Measurements from ENCODE around the gene RIPK4. TPM values are rescaled to one million over a fixed set of nuclear protein-coding genes. Genes with fewer than 3 reads are reported as not detected.

RIPK4 gene
- total RNA-seq, 3 donors from 2014 or later (not counting 1 experiment from before 2014, with no cell fraction given), result 0.09 TPM; not detected in 2

DNA sequence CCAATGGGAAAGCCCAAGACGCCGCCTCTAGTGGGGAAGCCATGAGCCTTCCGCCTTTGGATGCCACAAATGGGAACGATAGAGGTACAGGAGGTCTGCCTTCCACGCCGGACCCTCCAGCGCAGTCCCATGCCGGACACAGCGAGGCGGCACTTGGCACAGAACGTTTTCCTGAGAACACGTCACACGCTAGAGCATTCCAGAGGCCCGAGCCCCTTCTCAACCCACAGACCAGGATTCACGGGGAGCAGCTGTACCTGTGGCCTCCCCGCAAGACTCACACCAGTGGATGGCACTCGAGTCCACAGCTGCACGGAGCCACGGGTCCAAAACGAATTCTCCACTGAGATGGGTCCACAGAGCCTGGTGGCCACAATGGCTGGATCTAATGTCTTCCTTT is 31.5 kb upstream of the RIPK4 start:
- Histone ChIP-seq H3K4me3 (ENCODE audit: low read length) (no peak overlapping the region), H3K27me3 (ENCODE audit: control insufficient read depth, insufficient read depth, low read length) (no peaks in the 10 kb centered on the region), H3K4me1 (ENCODE audit: control insufficient read depth, insufficient read depth, low read length) (no peaks in the 10 kb centered on the region), H3K36me3 (ENCODE audit: control insufficient read depth, insufficient read depth, low read length) (peaks cover 30% of the 10 kb centered on the region), H3K27ac (ENCODE audit: low read length) (no peak overlapping the region), H3K9me3 (ENCODE audit: control insufficient read depth, insufficient read depth, low read length) (no peaks in the 10 kb centered on the region)
- Mint-ChIP-seq H3K27ac (no peak overlapping the region), H3K4me3 (no peak overlapping the region), H3K36me3 (peaks cover 15% of the 10 kb centered on the region), H3K27me3 (ENCODE audit: low read depth in 2 of 2) (peaks cover 5 to 8% of the 10 kb centered on the region in 2 donors), H3K4me1 (no peaks in the 10 kb centered on the region), H3K9me3 (peaks cover 2 to 3% of the 10 kb centered on the region in 2 donors)
- no peak for ATAC-seq
- no peak for DNase-seq
- TF ChIP-seq, protein P1, sequence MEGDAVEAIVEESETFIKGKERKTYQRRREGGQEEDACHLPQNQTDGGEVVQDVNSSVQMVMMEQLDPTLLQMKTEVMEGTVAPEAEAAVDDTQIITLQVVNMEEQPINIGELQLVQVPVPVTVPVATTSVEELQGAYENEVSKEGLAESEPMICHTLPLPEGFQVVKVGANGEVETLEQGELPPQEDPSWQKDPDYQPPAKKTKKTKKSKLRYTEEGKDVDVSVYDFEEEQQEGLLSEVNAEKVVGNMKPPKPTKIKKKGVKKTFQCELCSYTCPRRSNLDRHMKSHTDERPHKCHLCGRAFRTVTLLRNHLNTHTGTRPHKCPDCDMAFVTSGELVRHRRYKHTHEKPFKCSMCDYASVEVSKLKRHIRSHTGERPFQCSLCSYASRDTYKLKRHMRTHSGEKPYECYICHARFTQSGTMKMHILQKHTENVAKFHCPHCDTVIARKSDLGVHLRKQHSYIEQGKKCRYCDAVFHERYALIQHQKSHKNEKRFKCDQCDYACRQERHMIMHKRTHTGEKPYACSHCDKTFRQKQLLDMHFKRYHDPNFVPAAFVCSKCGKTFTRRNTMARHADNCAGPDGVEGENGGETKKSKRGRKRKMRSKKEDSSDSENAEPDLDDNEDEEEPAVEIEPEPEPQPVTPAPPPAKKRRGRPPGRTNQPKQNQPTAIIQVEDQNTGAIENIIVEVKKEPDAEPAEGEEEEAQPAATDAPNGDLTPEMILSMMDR (IDR thresholded peaks at IDR 0.05), result no peak
- 94% methylated on average over 20 of the region's 20 CpGs for WGBS (ENCODE audit: insufficient coverage)
- intact Hi-C loops (cut with micrococcal nuclease), result no loop called here

DNA sequence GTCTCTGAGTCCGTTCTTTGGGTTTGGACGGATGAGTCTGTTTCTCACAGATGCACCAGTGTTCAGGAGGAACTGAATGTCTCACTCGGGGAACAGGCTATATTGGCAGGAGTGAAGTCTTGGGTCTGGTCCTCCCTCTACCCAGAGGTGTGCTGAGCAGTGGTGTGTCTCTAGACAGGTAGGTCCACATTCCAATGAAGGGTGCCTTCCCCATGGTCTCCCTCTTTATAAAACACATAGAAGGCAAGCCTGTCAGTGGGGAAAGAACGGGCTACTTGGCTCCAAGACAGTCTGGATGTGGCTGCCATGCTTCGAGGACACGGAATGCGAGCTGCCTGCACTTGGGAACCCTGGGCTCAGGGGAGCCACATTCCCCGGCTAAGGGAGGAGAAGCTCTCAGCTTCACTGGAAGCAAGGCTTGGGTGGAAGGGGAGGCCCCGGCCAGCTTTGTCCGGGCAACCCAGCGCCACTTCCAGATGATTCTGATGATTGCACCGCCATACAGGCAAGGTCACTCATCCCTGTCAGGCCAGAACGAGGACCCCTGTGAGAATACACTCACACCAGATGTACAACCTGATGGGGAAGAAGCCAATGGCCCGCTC is 29.7 kb upstream of the RIPK4 start:
- Histone ChIP-seq H3K4me3 (ENCODE audit: low read length) (no peak overlapping the region), H3K9me3 (ENCODE audit: control insufficient read depth, insufficient read depth, low read length) (no peaks in the 10 kb centered on the region), H3K27me3 (ENCODE audit: control insufficient read depth, insufficient read depth, low read length) (no peaks in the 10 kb centered on the region), H3K4me1 (ENCODE audit: control insufficient read depth, insufficient read depth, low read length) (no peaks in the 10 kb centered on the region), H3K27ac (ENCODE audit: low read length) (no peak overlapping the region), H3K36me3 (ENCODE audit: control insufficient read depth, insufficient read depth, low read length) (peaks cover 22% of the 10 kb centered on the region)
- WGBS (ENCODE audit: insufficient coverage), result 92% methylated on average over 14 of the region's 14 CpGs
- no peak for ATAC-seq
- no peak overlapping the region for H3K27ac Mint-ChIP-seq
- DNase-seq, result no peak
- H3K4me1 Mint-ChIP-seq, result no peaks in the 10 kb centered on the region
- no peak overlapping the region for H3K4me3 Mint-ChIP-seq
- peaks cover 10 to 11% of the 10 kb centered on the region in 2 donors for H3K27me3 Mint-ChIP-seq (ENCODE audit: low read depth in 2 of 2)
- peaks cover 10% of the 10 kb centered on the region for H3K36me3 Mint-ChIP-seq
- H3K9me3 Mint-ChIP-seq, result peaks cover 3 to 6% of the 10 kb centered on the region in 2 donors
- TF ChIP-seq, protein P1 (IDR thresholded peaks at IDR 0.05), result no peak
- intact Hi-C loops (cut with micrococcal nuclease), result no loop called here

DNA sequence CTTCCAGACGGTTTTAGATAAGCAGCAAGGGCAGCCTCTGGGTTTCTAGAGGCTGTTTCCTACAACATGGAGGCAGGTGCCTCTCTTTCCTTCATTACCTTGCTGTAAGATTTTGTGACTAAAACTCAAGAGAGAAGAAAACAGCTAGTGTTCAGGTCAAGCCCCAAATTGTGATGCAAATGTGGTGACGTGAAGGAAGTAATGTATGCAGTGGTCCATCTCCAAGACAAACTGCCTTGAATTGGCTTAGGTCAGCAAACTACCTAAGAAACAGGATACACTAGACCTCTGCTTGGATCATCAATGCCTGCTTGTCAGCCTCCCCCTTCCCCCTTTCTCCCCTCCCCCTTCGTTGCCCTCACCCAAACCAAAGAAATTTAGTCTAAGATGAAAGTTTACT is 28.9 kb upstream of the RIPK4 start:
- intact Hi-C loops (cut with micrococcal nuclease), result no loop called here
- 77% methylated on average over 3 of the region's 3 CpGs for WGBS (ENCODE audit: insufficient coverage)
- ATAC-seq (no peak), DNase-seq (no peak)
- Histone ChIP-seq H3K36me3 (ENCODE audit: control insufficient read depth, insufficient read depth, low read length) (peaks cover 13% of the 10 kb centered on the region), H3K4me1 (ENCODE audit: control insufficient read depth, insufficient read depth, low read length) (no peaks in the 10 kb centered on the region), H3K4me3 (ENCODE audit: low read length) (no peak overlapping the region), H3K27me3 (ENCODE audit: control insufficient read depth, insufficient read depth, low read length) (no peaks in the 10 kb centered on the region), H3K9me3 (ENCODE audit: control insufficient read depth, insufficient read depth, low read length) (no peaks in the 10 kb centered on the region), H3K27ac (ENCODE audit: low read length) (no peak overlapping the region)
- Mint-ChIP-seq H3K4me3 (no peak overlapping the region), H3K27ac (no peak overlapping the region), H3K4me1 (no peaks in the 10 kb centered on the region), H3K9me3 (peaks cover 3 to 9% of the 10 kb centered on the region in 2 donors), H3K36me3 (peaks cover 8% of the 10 kb centered on the region), H3K27me3 (ENCODE audit: low read depth in 2 of 2) (peaks cover 10 to 15% of the 10 kb centered on the region in 2 donors)
- TF ChIP-seq, protein P1 (IDR thresholded peaks at IDR 0.05), result no peak

DNA sequence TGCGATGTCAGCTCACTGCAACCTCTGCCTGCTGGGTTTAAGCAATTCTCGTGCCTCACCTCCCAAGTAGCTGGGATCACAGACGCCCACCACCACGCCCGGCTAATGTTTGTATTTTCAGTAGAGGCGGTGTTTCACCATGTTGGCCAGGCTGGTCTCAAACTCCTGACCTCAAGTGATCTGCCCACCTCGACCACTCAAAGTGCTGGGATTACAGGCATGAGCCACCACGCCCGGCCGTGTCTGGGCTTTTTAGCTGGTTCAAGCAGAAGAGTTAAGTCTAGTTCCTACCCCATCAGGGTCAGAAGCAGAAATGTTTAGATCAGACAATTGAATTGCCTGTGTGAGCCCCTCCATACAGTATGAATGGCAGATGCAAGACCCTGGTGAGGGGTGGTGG is 27.7 kb upstream of the RIPK4 start:
- no peak overlapping the region for H3K27ac Mint-ChIP-seq
- H3K9me3 Mint-ChIP-seq, result peaks cover 3 to 9% of the 10 kb centered on the region in 2 donors
- H3K27me3 Mint-ChIP-seq (ENCODE audit: low read depth in 2 of 2), result peaks cover 15% of the 10 kb centered on the region in 2 donors
- no peak for DNase-seq
- H3K36me3 ChIP-seq (ENCODE audit: control insufficient read depth, insufficient read depth, low read length), result peaks cover 3% of the 10 kb centered on the region
- no peaks in the 10 kb centered on the region for H3K4me1 ChIP-seq (ENCODE audit: control insufficient read depth, insufficient read depth, low read length)
- no peak overlapping the region for H3K27ac ChIP-seq (ENCODE audit: low read length)
- TF ChIP-seq, protein P1 (IDR thresholded peaks at IDR 0.05), result no peak
- WGBS (ENCODE audit: insufficient coverage), result 95% methylated on average over 10 of the region's 10 CpGs
- no peak for ATAC-seq
- no peaks in the 10 kb centered on the region for H3K4me1 Mint-ChIP-seq
- H3K9me3 ChIP-seq (ENCODE audit: control insufficient read depth, insufficient read depth, low read length), result no peaks in the 10 kb centered on the region
- no peaks in the 10 kb centered on the region for H3K27me3 ChIP-seq (ENCODE audit: control insufficient read depth, insufficient read depth, low read length)
- H3K4me3 ChIP-seq (ENCODE audit: low read length), result no peak overlapping the region
- no peak overlapping the region for H3K4me3 Mint-ChIP-seq
- intact Hi-C loops (cut with micrococcal nuclease), result no loop called here
- H3K36me3 Mint-ChIP-seq, result peaks cover 8% of the 10 kb centered on the region

All from natural killer cell (primary cell).